HG02943 (cell line): Measurements from ENCODE around the gene SORCS2.

Experiments used
- ATAC-seq: cut with Tn5 transposase; IDR thresholded peaks from one replicate; pipeline ENCODE4 v1.9.1; 2021; ENCODE audit warnings: mild to moderate bottlenecking, low read depth, moderate library complexity; ENCODE audit not compliant: unreplicated experiment

The SORCS2 gene

GRCh38 chr4:7717946-7718490, 525.7 kb downstream of the SORCS2 start:
- no peak for ATAC-seq

DNA sequence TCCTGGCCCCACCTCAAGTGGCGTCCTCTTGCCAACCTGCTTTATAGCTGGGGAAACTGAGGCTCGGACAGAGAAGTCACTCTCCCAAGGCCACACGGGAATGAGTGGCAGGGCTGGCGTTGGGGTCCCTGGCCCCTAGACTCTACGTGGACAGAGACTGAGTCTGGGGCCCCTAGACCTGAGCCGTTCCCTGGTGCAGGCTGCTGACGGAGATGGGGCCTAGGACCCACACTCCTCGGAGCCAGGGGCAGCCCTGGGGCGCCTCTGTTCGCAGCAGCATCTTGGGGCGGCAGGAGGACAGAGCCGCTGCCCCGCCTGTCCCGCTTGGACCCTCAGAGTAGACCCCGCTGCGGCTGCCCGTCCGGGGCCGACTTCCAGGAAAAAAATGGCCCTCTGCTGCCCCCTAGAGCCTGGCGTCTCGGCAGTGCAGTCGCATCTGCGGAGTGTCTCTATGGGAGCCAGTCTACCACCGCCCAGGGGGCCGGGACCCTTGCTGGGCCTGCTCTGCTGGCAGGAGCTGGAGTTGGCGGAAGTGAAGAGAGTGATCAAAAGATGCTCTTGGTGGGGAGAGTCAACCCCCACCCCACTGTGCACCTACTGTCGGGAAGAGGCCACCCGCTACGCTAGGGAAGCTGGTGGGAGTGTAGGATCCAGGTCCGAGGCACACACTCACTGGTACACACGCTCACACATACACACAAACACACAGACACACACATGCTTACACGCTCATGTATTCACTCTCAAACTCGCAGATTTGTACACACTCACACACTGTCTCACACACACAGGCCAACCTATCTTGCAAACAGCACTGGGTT, 527.2 kb downstream of the SORCS2 start:
- no peak for ATAC-seq

DNA sequence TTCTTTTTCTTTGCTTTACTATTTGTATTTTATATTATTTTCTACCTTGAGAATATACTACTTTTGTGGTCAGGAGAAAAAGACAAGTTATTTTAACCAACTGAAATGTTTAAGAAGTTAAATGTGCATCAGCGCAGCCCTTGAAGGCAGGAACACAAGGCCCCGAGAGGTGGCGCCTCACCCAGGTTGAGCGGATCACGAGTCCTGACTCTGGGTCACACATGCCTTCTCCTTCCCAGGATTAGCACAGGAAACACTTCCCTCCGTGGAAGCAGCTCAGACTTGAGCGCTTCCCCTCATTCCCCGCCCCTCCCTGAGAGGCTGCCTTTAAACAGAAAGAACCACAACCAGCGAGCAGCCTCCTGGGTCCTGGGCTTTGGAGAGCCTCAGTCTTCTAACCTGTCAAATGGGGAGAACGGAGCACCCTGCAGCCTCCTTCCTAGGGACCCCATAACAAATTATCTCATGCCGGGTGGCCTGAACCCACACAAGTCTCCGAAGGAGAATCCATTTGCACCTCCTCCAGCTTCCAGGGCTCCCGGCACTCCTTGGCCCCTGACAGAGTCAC, 529.7 kb downstream of the SORCS2 start:
- ATAC-seq: no peak

- no peak for ATAC-seq
These were observed 530.5 kb downstream of the SORCS2 start for GRCh38 chr4:7722766-7723387.

- no peak for ATAC-seq
These were observed 531.3 kb downstream of the SORCS2 start for GRCh38 chr4:7723625-7724024.

DNA sequence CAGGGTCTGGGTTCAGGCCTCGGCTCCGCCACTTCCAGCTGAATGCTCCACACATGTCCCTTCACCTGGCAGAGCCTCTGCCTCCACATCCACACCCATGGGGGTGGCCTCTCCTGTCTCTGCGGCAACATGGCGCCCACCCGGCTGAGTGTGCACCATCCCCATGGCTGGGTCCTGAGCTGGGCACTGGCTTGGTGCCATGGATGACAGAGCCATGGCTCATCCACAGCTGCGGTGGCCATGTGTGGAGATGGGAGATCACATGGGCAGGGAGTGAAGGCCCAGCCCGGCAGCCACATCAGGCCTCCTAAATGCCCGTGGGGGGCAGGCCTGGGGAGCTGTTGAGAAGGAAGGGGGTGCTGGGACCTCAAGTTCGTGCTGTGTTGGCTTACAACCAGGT, 533.6 kb downstream of the SORCS2 start:
- ATAC-seq: no peak

GRCh38 chr4:7726665-7727413, 534.5 kb downstream of the SORCS2 start:
- ATAC-seq: no peak

- ATAC-seq: no peak
These were observed 535.4 kb downstream of the SORCS2 start for GRCh38 chr4:7727749-7728148.

GRCh38 chr4:7731437-7731836, 539.1 kb downstream of the SORCS2 start:
- no peak for ATAC-seq

GRCh38 chr4:7732263-7732662, 539.9 kb downstream of the SORCS2 start:
- ATAC-seq: no peak

DNA sequence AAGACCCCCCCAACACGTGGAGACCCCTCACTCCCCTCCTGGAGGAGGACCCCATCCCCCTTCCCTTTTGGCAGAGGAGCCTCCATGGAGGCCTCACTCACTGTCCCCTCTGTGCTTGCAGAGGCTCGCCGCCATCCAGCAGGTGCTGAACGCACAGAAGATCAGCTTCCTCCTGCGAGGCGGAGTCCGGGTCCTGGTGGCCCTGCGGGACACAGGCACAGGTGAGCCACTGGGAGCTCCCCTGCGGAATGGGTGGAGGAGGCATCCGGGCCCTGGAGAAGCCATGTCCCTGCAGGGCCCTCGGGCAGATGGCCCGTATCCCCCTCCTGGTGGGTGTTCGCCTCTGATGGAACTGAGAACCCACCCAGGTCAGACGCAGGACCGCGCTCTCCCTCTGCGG, 540.9 kb downstream of the SORCS2 start:
- no peak for ATAC-seq

DNA sequence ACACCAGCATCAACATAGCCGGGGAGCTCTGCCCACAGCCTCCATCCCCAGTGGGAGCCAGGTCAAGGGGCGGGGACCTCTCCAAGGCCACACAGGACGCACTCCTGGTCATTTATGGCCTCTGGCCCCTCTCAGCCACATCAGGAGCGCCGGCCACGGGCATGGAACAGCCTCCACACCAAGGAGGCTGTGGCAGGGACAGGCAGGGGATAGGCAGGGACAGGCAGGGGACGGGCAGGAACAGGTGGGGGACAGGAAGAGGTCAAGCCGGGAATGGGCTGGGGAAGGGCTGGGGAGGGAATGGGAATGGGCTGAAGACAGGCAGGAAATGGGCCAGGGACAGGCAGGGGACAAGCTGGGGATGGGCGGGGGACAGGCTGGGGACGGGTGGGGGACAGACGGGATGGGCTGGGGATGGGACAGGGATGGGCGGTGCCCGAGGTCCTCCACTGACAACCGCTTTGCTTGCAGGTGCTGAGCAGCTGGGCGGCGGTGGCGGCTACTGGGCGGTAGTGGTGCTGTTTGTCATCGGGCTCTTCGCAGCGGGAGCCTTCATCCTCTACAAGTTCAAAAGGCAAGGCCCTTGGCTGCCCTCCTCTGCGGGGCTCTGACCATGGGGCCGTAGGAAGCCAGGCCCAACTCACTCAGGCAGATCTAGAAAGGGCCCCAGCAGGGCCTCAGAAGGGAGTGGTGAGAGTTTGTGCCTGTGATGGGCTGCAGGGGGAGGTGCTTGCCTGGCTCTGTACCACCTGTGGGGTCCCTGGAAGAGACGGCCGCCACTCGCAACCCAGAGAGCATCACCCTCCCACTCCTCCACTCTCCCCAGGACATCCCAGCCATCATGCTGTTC, 541.7 kb downstream of the SORCS2 start:
- ATAC-seq: no peak

- no peak for ATAC-seq
These were observed 542.4 kb downstream of the SORCS2 start for GRCh38 chr4:7734651-7735260.

DNA sequence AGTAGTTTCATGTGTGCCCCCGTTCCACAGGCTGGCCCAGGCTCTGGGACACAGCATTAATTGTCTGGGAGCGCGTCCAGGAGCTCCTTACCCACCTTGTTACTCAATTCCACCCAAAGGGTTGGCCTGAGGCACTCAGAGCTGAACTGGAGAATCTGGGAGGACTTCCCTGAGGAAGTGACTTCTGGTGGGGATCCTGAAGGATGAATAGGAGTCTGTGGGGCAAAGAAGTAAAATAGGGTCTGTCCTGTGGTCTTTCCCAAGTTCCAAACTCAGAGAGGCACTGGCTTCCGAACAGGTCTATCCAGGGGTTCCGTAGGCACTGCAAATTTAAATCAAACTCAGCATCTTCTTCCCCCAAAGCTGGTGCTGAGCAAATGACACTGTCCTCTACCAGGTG, 543.1 kb downstream of the SORCS2 start:
- ATAC-seq: no peak

DNA sequence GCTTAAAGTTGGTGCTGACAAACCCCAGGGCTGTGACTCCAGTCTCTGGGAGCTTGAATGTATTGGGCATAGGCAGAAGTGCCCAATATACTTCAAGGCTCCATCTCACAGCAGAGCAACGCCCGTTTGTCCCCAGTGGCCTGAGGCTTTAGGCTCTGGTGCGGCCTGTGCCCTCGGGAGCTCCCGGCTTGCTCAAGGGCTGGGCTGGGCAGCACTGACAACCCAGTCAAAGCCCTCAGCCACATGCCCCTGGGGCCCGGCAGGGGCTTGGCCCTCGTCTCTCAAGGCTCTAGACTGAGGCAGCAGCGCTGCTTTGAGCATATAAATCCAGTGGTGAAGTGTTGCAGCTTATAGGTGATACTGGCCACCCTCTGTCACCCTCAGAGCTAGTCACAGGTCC, 543.6 kb downstream of the SORCS2 start:
- ATAC-seq: no peak

DNA sequence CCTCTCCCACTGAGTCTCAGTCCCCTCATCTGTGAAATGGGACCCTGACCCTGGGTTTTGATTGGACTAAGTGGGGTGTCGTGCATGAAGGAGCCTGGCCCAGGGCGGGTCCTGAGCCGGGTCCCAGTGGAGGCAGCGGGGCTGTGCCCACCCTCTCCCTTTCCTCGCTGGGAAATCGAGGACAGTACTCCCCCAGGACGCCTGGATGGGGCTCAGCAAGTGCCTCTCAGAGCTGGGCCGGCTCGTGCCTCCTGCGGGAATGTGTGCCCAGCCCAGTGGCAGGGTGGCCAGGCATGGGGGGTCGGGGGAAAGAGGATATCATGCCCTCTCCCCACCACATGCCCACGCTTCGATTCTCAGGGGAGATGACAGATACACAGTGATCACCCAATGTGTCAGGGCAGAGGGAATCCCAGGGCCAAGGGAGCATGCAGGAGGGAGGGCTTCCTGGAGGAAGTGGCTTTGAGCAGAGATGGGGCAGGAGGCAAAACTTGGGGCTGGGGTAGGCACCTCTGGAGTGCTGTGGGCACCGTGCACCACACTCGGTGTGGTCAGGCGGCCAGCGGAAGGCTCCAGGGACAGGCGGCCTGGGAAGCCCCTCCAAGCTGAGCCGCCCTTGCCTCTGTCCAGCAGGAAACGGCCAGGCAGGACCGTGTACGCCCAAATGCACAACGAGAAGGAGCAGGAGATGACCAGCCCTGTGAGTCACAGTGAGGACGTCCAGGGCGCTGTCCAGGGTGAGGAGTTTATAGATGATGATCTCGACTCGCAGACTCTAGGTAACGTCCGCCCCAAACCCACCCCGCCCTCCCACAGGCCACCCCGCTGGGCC, 544.3 kb downstream of the SORCS2 start:
- ATAC-seq: no peak

GRCh38 chr4:7737268-7737645, 544.9 kb downstream of the SORCS2 start:
- ATAC-seq: no peak

DNA sequence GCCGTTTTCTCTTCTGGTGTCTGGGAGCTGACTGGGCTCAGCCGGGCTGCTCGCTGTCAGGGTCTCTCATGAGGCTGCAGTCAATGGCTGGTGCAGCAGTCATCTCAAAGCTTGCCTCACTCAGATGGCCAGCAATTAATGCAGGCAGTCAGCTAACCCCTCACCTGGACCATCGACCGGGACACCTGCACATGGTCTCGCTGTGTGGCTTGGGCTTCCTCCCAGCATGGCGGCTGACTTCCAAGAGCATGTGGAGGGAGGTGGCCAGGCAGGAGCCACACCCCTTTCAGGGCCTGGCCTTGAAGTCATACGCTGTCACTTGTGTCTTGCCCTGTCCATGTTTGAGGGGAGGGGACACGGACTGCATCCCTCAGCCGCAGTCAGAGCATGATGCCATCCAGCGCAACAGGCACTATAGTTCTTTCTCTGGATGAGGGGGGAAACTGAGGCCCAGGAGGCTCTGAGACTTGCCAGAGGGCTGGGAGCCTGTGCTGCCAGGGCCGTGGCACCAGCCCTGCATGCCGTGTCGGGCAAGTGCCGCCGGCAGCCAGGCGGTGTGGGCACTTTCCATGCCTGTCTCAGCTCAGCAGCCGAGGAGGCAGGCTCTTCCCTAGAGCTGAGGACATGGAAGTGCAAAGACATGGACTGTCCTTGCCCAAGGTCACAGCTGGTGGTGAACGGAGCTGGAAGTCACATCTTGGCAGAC, 545.6 kb downstream of the SORCS2 start:
- ATAC-seq: no peak
